T-helper 9 cell (primary cell): ENCODE measurements around the gene ZC3HAV1.
"Not testable (repeated sequence)": the region's sequence is repeated elsewhere in the genome, so short reads cannot be mapped to it uniquely, and the experiment has no call there.

Experiments used
- DNase-seq: peaks from one replicate; pipeline ENCODE4 v3.0.0-alpha.2; 2020

Gene ZC3HAV1

GRCh38 chr7:139081584-139081983, 27.9 kb downstream of the ZC3HAV1 start:
- no peak for DNase-seq

- DNase-seq = no peak
Measured at GRCh38 chr7:139080905-139081304, 28.6 kb downstream of the ZC3HAV1 start.

- no peak for DNase-seq
Measured at GRCh38 chr7:139079861-139080260, 29.7 kb downstream of the ZC3HAV1 start.

GRCh38 chr7:139078911-139079310, 30.6 kb downstream of the ZC3HAV1 start:
- DNase-seq = no peak

DNA sequence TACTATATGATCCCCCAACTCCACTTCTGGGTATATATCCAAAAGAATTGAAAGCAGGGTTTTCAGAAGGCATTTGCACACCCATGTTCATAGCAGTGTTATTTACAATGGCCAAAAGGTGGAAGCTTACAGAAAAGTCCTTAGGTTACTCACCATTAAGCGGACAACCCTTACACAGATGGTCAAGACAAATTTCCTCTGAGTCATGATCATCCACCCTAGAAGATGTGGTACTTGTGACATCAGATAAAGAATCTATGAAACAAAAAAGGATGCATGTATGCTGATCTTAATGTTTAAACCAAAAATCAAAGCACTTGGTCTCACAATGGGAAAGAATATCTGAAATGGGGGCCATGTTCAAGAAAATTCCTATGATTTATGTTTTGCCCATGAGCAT, 31.1 kb downstream of the ZC3HAV1 start:
- no peak for DNase-seq

DNA sequence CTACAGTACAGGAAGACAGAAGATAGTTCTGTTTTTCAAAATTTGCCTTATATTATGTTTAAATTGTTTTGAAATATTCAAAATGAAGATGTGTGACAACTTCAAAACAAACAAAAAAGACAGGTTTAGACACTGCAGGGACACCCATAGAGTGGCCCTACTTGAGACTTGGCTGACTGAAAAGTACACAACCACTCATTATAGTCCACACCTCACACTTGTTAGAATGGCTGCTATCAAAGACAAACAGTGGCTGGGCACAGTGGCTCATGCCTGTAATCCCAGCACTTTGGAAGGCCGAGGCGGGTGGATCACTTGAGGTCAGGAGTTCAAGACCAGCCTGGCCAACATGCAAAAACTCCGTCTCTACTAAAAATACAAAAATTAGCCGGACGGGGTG, 31.8 kb downstream of the ZC3HAV1 start:
- not testable (repeated sequence) for DNase-seq

- no peak for DNase-seq
Measured at GRCh38 chr7:139075871-139076686, 33.4 kb downstream of the ZC3HAV1 start.

GRCh38 chr7:139075031-139075652, 34.4 kb downstream of the ZC3HAV1 start:
- DNase-seq = peak; percentile 50

- DNase-seq = no peak
Measured at GRCh38 chr7:139072796-139073195, 36.7 kb downstream of the ZC3HAV1 start.

DNA sequence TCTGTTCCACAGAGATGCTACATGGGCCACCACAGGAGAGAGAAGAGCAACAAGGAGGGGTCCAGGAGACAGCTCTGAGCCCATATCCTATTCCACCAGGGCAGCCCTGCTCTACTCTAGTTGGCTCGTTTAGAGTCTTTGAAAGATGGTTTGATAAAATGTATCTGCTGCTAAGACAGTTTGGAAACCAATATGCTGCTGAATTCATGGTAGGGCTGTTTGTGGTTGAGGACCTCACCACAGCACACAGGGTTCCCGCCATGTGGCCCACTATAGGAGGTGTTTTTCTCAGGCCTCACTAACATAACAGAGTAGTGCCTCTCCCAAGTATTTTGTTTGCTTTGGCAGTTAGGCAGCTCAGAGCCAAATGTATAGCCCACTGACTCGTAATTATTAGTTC, 37.8 kb downstream of the ZC3HAV1 start:
- no peak for DNase-seq

DNA sequence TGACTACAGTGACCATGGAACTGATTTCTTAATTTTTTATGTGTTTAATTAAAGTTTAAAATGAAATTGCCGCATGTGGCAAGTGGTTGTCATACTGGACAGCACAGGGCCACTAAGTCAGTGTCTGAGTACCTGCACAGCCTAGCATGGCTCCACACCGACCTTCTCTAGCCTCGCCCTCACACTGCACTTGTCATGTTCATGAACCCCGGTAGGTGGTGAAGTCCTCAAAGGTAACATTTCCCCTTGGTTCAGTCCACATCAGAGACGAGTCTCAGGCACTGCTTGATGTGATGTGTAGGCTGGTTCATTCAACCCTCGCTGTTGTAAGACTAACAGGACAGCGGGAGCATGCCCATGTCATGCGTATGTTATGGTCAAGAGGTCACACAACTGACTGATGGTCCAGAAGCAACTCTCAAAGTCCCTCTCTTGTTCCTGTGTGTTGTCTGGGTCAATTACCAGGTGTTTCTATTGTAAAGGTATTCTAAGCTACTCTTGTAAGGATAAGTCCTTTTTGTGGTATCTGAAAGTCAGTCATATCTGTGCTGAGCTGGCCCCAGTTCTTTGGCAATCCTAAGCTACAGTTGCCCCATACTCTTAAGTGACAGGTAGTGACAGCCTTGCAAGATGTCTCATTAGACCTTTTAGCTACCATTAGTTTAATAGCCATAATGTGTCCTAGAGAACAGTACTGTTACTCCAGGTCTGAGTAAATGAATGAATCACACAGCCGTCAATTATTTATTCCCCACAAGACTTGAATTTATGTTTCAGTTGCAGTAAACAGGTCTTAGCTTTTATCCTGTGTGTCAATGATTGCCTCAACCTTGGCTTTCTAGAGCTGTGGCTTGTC, 40.7 kb downstream of the ZC3HAV1 start:
- DNase-seq = no peak

- DNase-seq = no peak
Measured at GRCh38 chr7:139066315-139066714, 43.2 kb downstream of the ZC3HAV1 start.

DNA sequence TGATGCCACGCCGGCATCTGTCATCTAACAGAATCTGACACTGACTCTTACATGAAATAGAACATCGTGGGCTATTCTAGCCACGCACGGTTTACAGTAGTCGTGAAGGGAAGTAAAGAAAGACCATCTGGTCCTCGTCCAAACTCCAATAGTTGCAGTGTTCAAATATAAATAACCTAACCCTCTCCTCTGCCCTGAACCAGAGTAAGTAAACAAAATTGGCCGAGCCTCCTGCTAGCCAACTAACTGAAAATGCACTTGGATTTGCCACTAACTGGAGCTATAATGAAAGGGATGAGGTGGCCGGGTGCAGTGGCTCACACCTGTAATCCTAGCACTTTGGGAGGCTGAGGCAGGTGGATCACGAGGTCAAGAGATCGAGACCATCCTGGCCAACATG, 44.2 kb downstream of the ZC3HAV1 start:
- DNase-seq = no peak

DNA sequence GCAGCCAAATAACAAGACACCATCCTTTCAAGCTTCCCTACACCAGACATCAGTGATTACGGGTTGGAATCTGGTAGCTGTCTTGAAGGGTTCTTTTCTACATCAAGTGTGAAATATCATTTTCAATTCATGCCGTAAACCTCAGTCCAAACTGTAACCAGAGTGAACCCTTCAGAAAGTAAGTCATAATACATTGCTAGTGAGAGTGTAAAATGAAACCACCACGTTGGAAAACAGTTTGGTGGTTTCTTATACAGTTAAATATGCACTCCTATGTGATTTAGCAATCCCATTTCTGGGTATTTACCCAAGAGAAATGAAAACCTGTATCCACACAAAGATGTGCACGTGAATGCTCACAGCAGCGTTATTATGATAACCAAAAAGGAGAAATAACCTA, 48.1 kb downstream of the ZC3HAV1 start:
- no peak for DNase-seq

DNA sequence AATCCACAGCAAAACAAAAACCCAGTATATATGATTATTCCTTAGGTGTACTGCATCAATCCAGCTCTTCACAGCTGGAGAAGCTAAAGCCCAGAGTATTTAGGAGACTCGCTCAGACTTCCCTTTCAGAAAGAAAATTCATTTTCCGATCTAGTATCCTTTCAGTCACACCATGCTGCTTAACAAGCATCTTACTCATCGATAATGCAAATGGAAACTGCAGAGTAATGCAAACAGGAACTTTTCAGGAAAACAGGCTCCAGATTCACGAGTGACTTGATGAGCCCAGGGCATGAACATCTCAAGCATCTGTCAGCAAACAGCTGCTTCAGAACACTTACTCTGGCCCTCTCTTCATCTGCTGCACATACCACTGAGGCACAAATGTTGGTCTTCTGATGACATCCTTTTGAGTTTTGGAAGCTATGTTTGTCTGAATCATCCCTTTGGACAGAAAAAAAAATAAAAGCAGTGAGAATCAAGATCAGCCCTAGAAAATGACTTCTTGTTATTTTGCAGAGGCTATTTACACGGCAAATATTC, 48.8 kb downstream of the ZC3HAV1 start:
- DNase-seq = no peak

GRCh38 chr7:139059905-139060304, 49.6 kb downstream of the ZC3HAV1 start:
- DNase-seq = no peak

DNA sequence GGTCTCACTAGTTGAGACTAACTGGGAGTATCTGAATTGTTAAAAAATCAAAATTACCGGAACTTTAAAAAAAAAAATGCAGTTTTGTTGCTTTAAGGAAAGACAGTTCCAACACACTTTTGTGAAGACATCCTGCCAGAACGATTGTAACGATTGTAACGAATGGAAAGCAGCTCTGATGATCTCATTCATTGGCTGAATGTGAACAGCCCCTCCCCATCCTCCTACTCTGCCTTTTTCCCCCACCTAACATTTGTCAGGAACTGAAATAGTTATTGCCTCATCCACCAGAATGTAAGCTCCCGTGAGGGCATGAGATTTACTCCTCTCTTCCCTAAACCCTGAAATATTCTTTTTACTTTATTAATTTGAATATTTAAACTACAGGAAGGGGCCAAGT, 50.6 kb downstream of the ZC3HAV1 start:
- DNase-seq = no peak

- DNase-seq = no peak
Measured at GRCh38 chr7:139055674-139056073, 53.8 kb downstream of the ZC3HAV1 start.

DNA sequence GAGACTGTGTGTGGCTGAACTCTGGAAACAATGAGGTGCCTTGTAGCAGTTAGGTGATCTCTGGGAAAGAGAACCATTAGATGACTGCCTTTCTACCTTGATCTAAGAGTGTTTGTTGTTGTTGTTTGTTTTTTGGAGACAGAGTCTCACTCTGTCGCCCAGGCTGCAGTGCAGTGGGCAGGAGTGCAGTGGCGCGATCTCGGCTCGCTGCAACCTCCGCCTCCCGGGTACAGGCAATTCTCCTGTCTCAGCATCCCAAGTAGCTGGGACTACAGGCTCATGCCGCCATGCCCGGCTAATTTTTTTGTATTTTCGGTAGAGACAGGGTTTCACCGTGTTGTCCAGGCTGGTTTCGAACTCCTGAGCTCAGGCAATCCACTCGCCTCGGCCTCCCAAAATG, 54.9 kb downstream of the ZC3HAV1 start:
- not testable (repeated sequence) for DNase-seq

DNA sequence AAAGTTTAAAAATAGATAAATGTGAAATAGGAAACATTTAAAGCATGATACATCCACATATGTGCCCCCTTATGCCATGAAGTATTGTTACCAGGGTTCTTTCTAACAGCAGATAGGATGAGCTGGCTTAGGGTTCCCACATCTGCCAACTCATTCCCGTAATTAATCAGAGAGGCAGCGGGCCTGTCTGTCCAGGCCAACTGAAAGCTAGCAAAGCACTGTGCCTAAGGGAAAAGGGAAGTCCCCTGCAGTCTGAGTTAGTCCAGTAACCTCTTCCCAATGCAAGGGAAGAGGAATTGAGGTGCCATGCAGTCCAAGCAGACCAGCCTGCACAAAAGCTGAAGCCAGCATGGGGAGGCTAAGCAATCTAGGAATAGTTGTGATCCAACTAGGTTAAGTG, 55.4 kb downstream of the ZC3HAV1 start:
- DNase-seq = no peak

GRCh38 chr7:139051655-139052054, 57.9 kb downstream of the ZC3HAV1 start:
- no peak for DNase-seq

- DNase-seq = no peak
Measured at GRCh38 chr7:139049936-139050335, 59.6 kb downstream of the ZC3HAV1 start.

- DNase-seq = no peak
Measured at GRCh38 chr7:139049111-139049510, 60.4 kb downstream of the ZC3HAV1 start.
